ENCODE data around the gene PIM2.
A peak's percentile ranks its signal among the peaks of the same experiment; 100 is the strongest.

PIM2 gene

GRCh38 chrX:48904180-48904579, 14.6 kb downstream of the PIM2 start:
- Histone ChIP-seq H3K4me3 (ENCODE audit: low read length) (no peak overlapping the region), H3K36me3 (ENCODE audit: insufficient read depth, low read length) (peaks cover 46% of the 10 kb centered on the region), H3K27me3 (ENCODE audit: insufficient read depth, low read length) (no peaks in the 10 kb centered on the region), H3K9ac (ENCODE audit: low read depth, low read length) (no peak overlapping the region), H3K4me1 (ENCODE audit: insufficient read depth, low read length) (no peaks in the 10 kb centered on the region), H3K27ac (ENCODE audit: low read depth, low read length) (no peak overlapping the region), H3K9me3 (ENCODE audit: insufficient read depth, low read depth, low read length) (no peaks in the 10 kb centered on the region)
- 79% methylated on average over 5 of the region's 8 CpGs for WGBS

GRCh38 chrX:48903290-48903689, 15.5 kb downstream of the PIM2 start:
- Histone ChIP-seq H3K36me3 (ENCODE audit: insufficient read depth, low read length) (peaks cover 42% of the 10 kb centered on the region), H3K9me3 (ENCODE audit: insufficient read depth, low read depth, low read length) (no peaks in the 10 kb centered on the region), H3K27ac (ENCODE audit: low read depth, low read length) (no peak overlapping the region), H3K4me1 (ENCODE audit: insufficient read depth, low read length) (no peaks in the 10 kb centered on the region), H3K9ac (ENCODE audit: low read depth, low read length) (no peak overlapping the region), H3K27me3 (ENCODE audit: insufficient read depth, low read length) (no peaks in the 10 kb centered on the region), H3K4me3 (ENCODE audit: low read length) (no peak overlapping the region)
- WGBS = 92% methylated on average over 3 of the region's 6 CpGs

GRCh38 chrX:48902776-48903175, 16.0 kb downstream of the PIM2 start:
- Histone ChIP-seq H3K27ac (ENCODE audit: low read depth, low read length) (no peak overlapping the region), H3K4me1 (ENCODE audit: insufficient read depth, low read length) (no peaks in the 10 kb centered on the region), H3K36me3 (ENCODE audit: insufficient read depth, low read length) (peaks cover 41% of the 10 kb centered on the region), H3K27me3 (ENCODE audit: insufficient read depth, low read length) (no peaks in the 10 kb centered on the region), H3K9me3 (ENCODE audit: insufficient read depth, low read depth, low read length) (no peaks in the 10 kb centered on the region), H3K9ac (ENCODE audit: low read depth, low read length) (no peak overlapping the region), H3K4me3 (ENCODE audit: low read length) (no peak overlapping the region)
- 97% methylated on average over 14 of the region's 14 CpGs for WGBS

GRCh38 chrX:48902135-48902534, 16.7 kb downstream of the PIM2 start:
- no peaks in the 10 kb centered on the region for H3K4me1 ChIP-seq (ENCODE audit: insufficient read depth, low read length)
- H3K27ac ChIP-seq (ENCODE audit: low read depth, low read length) = no peak overlapping the region
- no peak overlapping the region for H3K4me3 ChIP-seq (ENCODE audit: low read length)
- peaks cover 41% of the 10 kb centered on the region for H3K36me3 ChIP-seq (ENCODE audit: insufficient read depth, low read length)
- H3K9ac ChIP-seq (ENCODE audit: low read depth, low read length) = no peak overlapping the region
- no peaks in the 10 kb centered on the region for H3K9me3 ChIP-seq (ENCODE audit: insufficient read depth, low read depth, low read length)
- 96% methylated on average over 20 of the region's 20 CpGs for WGBS
- no peaks in the 10 kb centered on the region for H3K27me3 ChIP-seq (ENCODE audit: insufficient read depth, low read length)

DNA sequence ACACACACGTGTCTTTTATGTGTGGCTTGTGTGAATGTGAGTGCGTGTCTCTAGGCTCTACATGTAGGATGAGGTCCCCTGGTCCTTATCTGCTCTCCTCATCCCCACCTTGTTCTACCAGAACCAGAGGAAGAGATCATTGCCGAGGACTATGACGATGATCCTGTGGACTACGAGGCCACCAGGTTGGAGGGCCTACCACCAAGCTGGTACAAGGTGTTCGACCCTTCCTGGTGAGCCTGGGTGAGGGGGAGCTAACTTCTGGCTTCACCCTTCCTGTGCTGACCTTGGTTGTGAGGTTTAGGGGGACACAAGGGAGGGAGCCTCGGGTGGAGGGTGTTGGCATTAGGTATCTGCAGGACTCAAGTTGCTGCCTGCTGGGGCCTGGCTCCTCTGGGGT, 17.8 kb downstream of the PIM2 start:
- H3K4me3 ChIP-seq (ENCODE audit: low read length) = no peak overlapping the region
- no peaks in the 10 kb centered on the region for H3K4me1 ChIP-seq (ENCODE audit: insufficient read depth, low read length)
- 92% methylated on average over 5 of the region's 7 CpGs for WGBS
- peaks cover 40% of the 10 kb centered on the region for H3K36me3 ChIP-seq (ENCODE audit: insufficient read depth, low read length)
- no peaks in the 10 kb centered on the region for H3K9me3 ChIP-seq (ENCODE audit: insufficient read depth, low read depth, low read length)
- no peaks in the 10 kb centered on the region for H3K27me3 ChIP-seq (ENCODE audit: insufficient read depth, low read length)
- no peak overlapping the region for H3K9ac ChIP-seq (ENCODE audit: low read depth, low read length)
- H3K27ac ChIP-seq (ENCODE audit: low read depth, low read length) = no peak overlapping the region

DNA sequence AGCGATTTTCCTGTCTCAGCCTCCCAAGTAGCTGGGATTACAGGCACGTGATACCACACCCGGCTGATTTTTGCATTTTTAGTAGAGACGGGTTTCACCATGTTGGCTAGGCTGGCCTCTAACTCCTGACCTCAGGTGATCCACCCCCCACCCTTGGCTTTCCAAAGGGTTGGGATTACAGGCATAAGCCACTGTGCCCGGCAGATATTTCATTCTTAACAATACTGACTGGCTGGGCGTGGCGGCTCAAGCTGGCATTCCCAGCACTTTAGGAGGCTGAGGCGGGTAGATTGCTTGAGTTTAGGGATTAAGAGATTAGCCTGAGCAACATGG, 19.8 kb downstream of the PIM2 start:
- H3K36me3 ChIP-seq (ENCODE audit: insufficient read depth, low read length) = peaks cover 37% of the 10 kb centered on the region
- H3K4me1 ChIP-seq (ENCODE audit: insufficient read depth, low read length) = no peaks in the 10 kb centered on the region
- WGBS = 91% methylated on average over 7 of the region's 8 CpGs
- no peaks in the 10 kb centered on the region for H3K27me3 ChIP-seq (ENCODE audit: insufficient read depth, low read length)
- no peaks in the 10 kb centered on the region for H3K9me3 ChIP-seq (ENCODE audit: insufficient read depth, low read depth, low read length)
- H3K9ac ChIP-seq (ENCODE audit: low read depth, low read length) = no peak overlapping the region
- H3K27ac ChIP-seq (ENCODE audit: low read depth, low read length) = no peak overlapping the region
- no peak overlapping the region for H3K4me3 ChIP-seq (ENCODE audit: low read length)

GRCh38 chrX:48897625-48898306, 21.1 kb downstream of the PIM2 start, which contains the start of the genes PQBP1 and TIMM17B:
PQBP1 (plus strand) TSS chrX:48897930; CDS start chrX:48898510, 580 bp downstream.
TIMM17B (minus strand) TSS chrX:48897768; CDS start chrX:48897749, 19 bp downstream.
- Histone ChIP-seq H3K36me3 (ENCODE audit: insufficient read depth, low read length) (peaks cover 34% of the 10 kb centered on the region), H3K4me1 (ENCODE audit: insufficient read depth, low read length) (no peaks in the 10 kb centered on the region), H3K27ac (ENCODE audit: low read depth, low read length) (peak within 1 kb of the TSS; percentile 99), H3K27me3 (ENCODE audit: insufficient read depth, low read length) (no peaks in the 10 kb centered on the region), H3K9ac (ENCODE audit: low read depth, low read length) (peak within 1 kb of the TSS; percentile 95), H3K4me3 (ENCODE audit: low read length) (peak within 1 kb of the TSS; percentile 96), H3K9me3 (ENCODE audit: insufficient read depth, low read depth, low read length) (no peaks in the 10 kb centered on the region)
- WGBS = under 1% methylated on average over 48 of the region's 49 CpGs

DNA sequence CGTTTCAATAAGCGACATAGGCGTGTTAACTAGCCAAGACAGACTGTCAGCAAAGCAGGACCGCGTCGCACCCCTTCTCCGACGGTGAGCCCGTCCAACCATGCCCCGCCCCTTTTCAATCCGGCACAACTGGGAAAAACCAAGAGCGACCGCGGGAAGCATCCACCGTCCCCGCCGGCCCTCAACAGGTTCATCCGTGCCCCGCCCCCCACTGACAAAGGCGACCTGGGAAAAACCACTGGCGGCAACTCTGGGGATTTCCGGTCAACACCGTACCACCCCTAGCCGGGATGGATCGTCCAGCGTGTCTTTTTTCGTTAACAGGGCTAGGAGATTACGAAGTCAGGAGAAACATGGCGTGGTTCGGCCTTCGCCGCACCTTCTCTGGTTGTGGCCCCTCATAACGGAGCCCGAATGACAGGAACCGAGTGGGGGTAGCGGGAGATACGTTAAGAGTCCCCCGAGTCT, 21.6 kb downstream of the PIM2 start:
- Histone ChIP-seq H3K9me3 (ENCODE audit: insufficient read depth, low read depth, low read length) (no peaks in the 10 kb centered on the region), H3K27ac (ENCODE audit: low read depth, low read length) (peak overlapping the region; percentile 99), H3K27me3 (ENCODE audit: insufficient read depth, low read length) (no peaks in the 10 kb centered on the region), H3K9ac (ENCODE audit: low read depth, low read length) (peak overlapping the region; percentile 95), H3K4me1 (ENCODE audit: insufficient read depth, low read length) (no peaks in the 10 kb centered on the region), H3K36me3 (ENCODE audit: insufficient read depth, low read length) (peaks cover 31% of the 10 kb centered on the region), H3K4me3 (ENCODE audit: low read length) (peak overlapping the region; percentile 96)
- WGBS = under 1% methylated on average over 38 of the region's 38 CpGs

GRCh38 chrX:48896611-48897011, 22.2 kb downstream of the PIM2 start:
- H3K27ac ChIP-seq (ENCODE audit: low read depth, low read length) = peak overlapping the region; percentile 99
- WGBS = 40% methylated on average over 7 of the region's 9 CpGs
- H3K9ac ChIP-seq (ENCODE audit: low read depth, low read length) = peak overlapping the region; percentile 95
- H3K4me3 ChIP-seq (ENCODE audit: low read length) = peak overlapping the region; percentile 96
- no peaks in the 10 kb centered on the region for H3K9me3 ChIP-seq (ENCODE audit: insufficient read depth, low read depth, low read length)
- no peaks in the 10 kb centered on the region for H3K27me3 ChIP-seq (ENCODE audit: insufficient read depth, low read length)
- H3K36me3 ChIP-seq (ENCODE audit: insufficient read depth, low read length) = peaks cover 27% of the 10 kb centered on the region
- H3K4me1 ChIP-seq (ENCODE audit: insufficient read depth, low read length) = no peaks in the 10 kb centered on the region

DNA sequence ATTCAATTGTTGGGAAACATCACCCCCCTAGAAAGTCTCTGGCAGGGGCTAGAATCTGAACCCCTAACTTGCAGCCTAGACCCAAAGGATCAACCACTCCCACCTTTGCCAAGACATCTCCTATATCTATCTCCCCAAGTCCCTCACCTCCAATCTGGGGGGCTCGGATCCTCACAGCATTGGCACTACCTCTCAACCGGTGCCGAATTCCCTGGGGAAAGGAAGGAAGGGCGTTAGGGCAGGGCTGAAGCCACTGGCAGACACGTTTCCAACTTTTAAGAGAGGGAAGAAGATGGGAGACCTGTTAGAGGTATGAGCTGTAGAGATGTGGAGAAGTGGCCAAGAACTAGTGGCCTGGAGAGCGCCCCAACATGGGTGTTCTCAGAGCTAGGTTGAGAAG, 23.9 kb downstream of the PIM2 start:
- no peak overlapping the region for H3K27ac ChIP-seq (ENCODE audit: low read depth, low read length)
- H3K27me3 ChIP-seq (ENCODE audit: insufficient read depth, low read length) = no peaks in the 10 kb centered on the region
- peaks cover 20% of the 10 kb centered on the region for H3K36me3 ChIP-seq (ENCODE audit: insufficient read depth, low read length)
- no peaks in the 10 kb centered on the region for H3K4me1 ChIP-seq (ENCODE audit: insufficient read depth, low read length)
- H3K9ac ChIP-seq (ENCODE audit: low read depth, low read length) = no peak overlapping the region
- H3K9me3 ChIP-seq (ENCODE audit: insufficient read depth, low read depth, low read length) = no peaks in the 10 kb centered on the region
- no peak overlapping the region for H3K4me3 ChIP-seq (ENCODE audit: low read length)
- WGBS = 94% methylated on average over 4 of the region's 6 CpGs

- no peaks in the 10 kb centered on the region for H3K4me1 ChIP-seq (ENCODE audit: insufficient read depth, low read length)
- no peak overlapping the region for H3K4me3 ChIP-seq (ENCODE audit: low read length)
- H3K36me3 ChIP-seq (ENCODE audit: insufficient read depth, low read length) = peaks cover 16% of the 10 kb centered on the region
- no peaks in the 10 kb centered on the region for H3K9me3 ChIP-seq (ENCODE audit: insufficient read depth, low read depth, low read length)
- H3K27me3 ChIP-seq (ENCODE audit: insufficient read depth, low read length) = no peaks in the 10 kb centered on the region
- WGBS = 95% methylated on average over 15 of the region's 16 CpGs
- no peak overlapping the region for H3K9ac ChIP-seq (ENCODE audit: low read depth, low read length)
- no peak overlapping the region for H3K27ac ChIP-seq (ENCODE audit: low read depth, low read length)
Observed at GRCh38 chrX:48893556-48894348, 25.1 kb downstream of the PIM2 start.

Data from HUES64 (cell line).